ENCODE data around the gene TIGD3. TPM values are rescaled to one million over a fixed set of nuclear protein-coding genes. Genes with fewer than 3 reads are reported as not detected.

The TIGD3 gene
- total and polyA plus RNA-seq, 9 donors = 0.11 to 0.72 (median 0.33) TPM; not detected in 2

GRCh38 chr11:65356394-65356972 lies 1.9 kb downstream of the TIGD3 start:
- peaks cover 15% of the 10 kb centered on the region for H3K4me1 ChIP-seq (ENCODE audit: insufficient read depth)
- H3K36me3 ChIP-seq = no peaks in the 10 kb centered on the region
- peak in 1 of 5 donors; percentile 43 for DNase-seq
- no peak overlapping the region for H3K4me3 ChIP-seq
- H3K27ac ChIP-seq = no peak overlapping the region
- H3K27me3 ChIP-seq = no peaks in the 10 kb centered on the region
- intact Hi-C loops (cut with DNase I) = no loop called here
- WGBS, 3 donors = 73 to 88% (median 87%) methylated on average over 26 to 30 of the region's 30 CpGs
- H3K9me3 ChIP-seq = no peaks in the 10 kb centered on the region
- TF ChIP-seq, protein P1, sequence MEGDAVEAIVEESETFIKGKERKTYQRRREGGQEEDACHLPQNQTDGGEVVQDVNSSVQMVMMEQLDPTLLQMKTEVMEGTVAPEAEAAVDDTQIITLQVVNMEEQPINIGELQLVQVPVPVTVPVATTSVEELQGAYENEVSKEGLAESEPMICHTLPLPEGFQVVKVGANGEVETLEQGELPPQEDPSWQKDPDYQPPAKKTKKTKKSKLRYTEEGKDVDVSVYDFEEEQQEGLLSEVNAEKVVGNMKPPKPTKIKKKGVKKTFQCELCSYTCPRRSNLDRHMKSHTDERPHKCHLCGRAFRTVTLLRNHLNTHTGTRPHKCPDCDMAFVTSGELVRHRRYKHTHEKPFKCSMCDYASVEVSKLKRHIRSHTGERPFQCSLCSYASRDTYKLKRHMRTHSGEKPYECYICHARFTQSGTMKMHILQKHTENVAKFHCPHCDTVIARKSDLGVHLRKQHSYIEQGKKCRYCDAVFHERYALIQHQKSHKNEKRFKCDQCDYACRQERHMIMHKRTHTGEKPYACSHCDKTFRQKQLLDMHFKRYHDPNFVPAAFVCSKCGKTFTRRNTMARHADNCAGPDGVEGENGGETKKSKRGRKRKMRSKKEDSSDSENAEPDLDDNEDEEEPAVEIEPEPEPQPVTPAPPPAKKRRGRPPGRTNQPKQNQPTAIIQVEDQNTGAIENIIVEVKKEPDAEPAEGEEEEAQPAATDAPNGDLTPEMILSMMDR (IDR thresholded peaks at IDR 0.05) = no peak
- no peak for TF ChIP-seq POLR2A (IDR thresholded peaks at IDR 0.05)
- TF ChIP-seq EP300 (IDR thresholded peaks at IDR 0.05) = no peak

DNA sequence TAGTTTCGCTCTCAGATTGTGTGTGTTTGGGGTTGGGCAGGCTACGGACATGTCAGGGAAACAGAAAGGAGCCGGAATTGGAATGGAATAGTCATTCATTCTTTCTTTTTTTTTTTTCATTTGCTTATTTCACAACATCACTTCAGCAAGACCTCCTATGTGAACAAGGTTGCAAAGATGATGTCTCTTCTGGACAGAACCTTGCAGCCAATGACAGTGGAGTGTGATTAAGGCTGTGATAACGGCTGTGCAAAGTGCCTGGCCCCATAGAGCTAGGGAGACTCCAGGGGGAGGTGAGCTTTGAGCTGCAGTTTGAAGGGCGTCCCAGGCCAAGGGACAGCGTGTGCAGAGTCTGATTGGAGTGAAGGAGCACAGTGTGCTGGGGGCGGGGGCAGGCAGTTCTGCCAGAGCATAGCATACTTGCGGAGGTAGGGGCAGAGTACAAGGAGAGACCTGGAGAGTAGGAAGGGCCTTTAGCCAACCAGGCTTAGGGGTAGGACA lies 3.4 kb downstream of the TIGD3 start:
- H3K27me3 ChIP-seq = no peaks in the 10 kb centered on the region
- TF ChIP-seq EP300 (IDR thresholded peaks at IDR 0.05) (no peak), POLR2A (IDR thresholded peaks at IDR 0.05) (no peak)
- TF ChIP-seq, protein P1 (IDR thresholded peaks at IDR 0.05) = no peak
- no peaks in the 10 kb centered on the region for H3K36me3 ChIP-seq
- no peak overlapping the region for H3K4me3 ChIP-seq
- no peak for DNase-seq
- WGBS, 3 donors = 36 to 53% (median 48%) methylated on average over 8 of the region's 8 CpGs
- H3K27ac ChIP-seq = no peak overlapping the region
- H3K9me3 ChIP-seq = no peaks in the 10 kb centered on the region
- peaks cover 15% of the 10 kb centered on the region for H3K4me1 ChIP-seq (ENCODE audit: insufficient read depth)
- intact Hi-C loops (cut with DNase I) = no loop called here

DNA sequence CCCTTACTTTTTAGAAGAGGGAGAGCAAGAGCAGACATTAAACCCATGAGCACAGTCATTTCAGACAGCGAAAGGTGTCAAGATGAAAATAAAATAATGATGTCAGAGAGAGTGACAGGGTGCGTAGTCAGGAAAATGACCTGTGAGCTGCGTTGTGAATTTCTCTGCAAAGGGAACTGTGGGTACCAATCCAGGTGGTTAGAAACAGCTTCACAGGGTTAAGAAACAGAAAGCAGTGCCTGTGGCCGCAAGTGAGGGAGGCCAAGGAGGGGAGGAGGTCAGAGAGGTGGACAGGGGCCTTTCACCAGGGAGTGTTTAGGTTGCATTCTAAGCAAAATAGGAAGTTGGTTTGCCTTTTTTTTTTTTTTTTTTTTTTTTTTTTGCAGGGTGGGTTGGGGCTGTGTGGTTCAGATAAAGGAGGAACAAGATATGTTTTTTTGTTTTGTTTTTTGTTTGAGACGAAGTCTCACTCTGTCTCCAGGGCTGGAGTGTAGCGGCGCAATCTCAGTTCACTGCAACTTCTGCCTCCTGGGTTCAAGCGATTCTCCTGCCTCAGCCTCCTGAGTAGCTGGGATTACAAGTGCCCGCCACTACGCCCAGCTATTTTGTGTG lies 7.9 kb downstream of the TIGD3 start:
- 76 to 87% (median 86%) methylated on average over 10 of the region's 10 CpGs for WGBS, 3 donors
- H3K36me3 ChIP-seq = no peaks in the 10 kb centered on the region
- H3K9me3 ChIP-seq = no peaks in the 10 kb centered on the region
- no peak overlapping the region for H3K27ac ChIP-seq
- H3K4me3 ChIP-seq = no peak overlapping the region
- TF ChIP-seq, protein P1 (IDR thresholded peaks at IDR 0.05) = no peak
- TF ChIP-seq EP300 (IDR thresholded peaks at IDR 0.05) (no peak), POLR2A (IDR thresholded peaks at IDR 0.05) (no peak)
- H3K27me3 ChIP-seq = no peaks in the 10 kb centered on the region
- intact Hi-C loops (cut with DNase I) = no loop called here
- no peak for DNase-seq
- peaks cover 5% of the 10 kb centered on the region for H3K4me1 ChIP-seq (ENCODE audit: insufficient read depth)

GRCh38 chr11:65362966-65363365 lies 8.4 kb downstream of the TIGD3 start:
- Histone ChIP-seq H3K36me3 (no peaks in the 10 kb centered on the region), H3K27ac (no peak overlapping the region), H3K4me3 (no peak overlapping the region), H3K9me3 (no peaks in the 10 kb centered on the region), H3K27me3 (no peaks in the 10 kb centered on the region), H3K4me1 (ENCODE audit: insufficient read depth) (peaks cover 5% of the 10 kb centered on the region)
- 86 to 92% (median 90%) methylated on average over 6 of the region's 6 CpGs for WGBS, 3 donors
- TF ChIP-seq POLR2A (IDR thresholded peaks at IDR 0.05) (no peak), EP300 (IDR thresholded peaks at IDR 0.05) (no peak)
- TF ChIP-seq, protein P1 (IDR thresholded peaks at IDR 0.05) = no peak
- no peak for DNase-seq
- intact Hi-C loops (cut with DNase I) = no loop called here
